ENCODE data around the gene ADCY5.
A peak's percentile ranks its signal among the peaks of the same experiment; 100 is the strongest.

The ADCY5 gene

GRCh38 chr3:123339302-123339701 lies 109.6 kb downstream of the ADCY5 start:
- no peak overlapping the region for H3K27ac ChIP-seq
- TF ChIP-seq CTCF (conservative IDR thresholded peaks at IDR 0.05) (no peak), ZFX (IDR thresholded peaks at IDR 0.05) (no peak)

GRCh38 chr3:123338620-123339061 lies 110.2 kb downstream of the ADCY5 start:
- no peak overlapping the region for H3K27ac ChIP-seq
- no peak for TF ChIP-seq ZFX (IDR thresholded peaks at IDR 0.05)
- TF ChIP-seq CTCF (conservative IDR thresholded peaks at IDR 0.05), result no peak

- H3K27ac ChIP-seq, result no peak overlapping the region
- no peak for TF ChIP-seq CTCF (conservative IDR thresholded peaks at IDR 0.05)
- TF ChIP-seq ZFX (IDR thresholded peaks at IDR 0.05), result no peak
These were observed 110.8 kb downstream of the ADCY5 start for GRCh38 chr3:123337948-123338619.

- no peak overlapping the region for H3K27ac ChIP-seq
- TF ChIP-seq CTCF (conservative IDR thresholded peaks at IDR 0.05) (no peak), ZFX (IDR thresholded peaks at IDR 0.05) (no peak)
These were observed 111.7 kb downstream of the ADCY5 start for GRCh38 chr3:123337226-123337625.

GRCh38 chr3:123336441-123336851 lies 112.4 kb downstream of the ADCY5 start:
- TF ChIP-seq CTCF (conservative IDR thresholded peaks at IDR 0.05), result no peak
- TF ChIP-seq ZFX (IDR thresholded peaks at IDR 0.05), result peak; percentile 14; the same call in 1 of the 2 replicates
- H3K27ac ChIP-seq, result no peak overlapping the region

GRCh38 chr3:123336001-123336400 lies 112.9 kb downstream of the ADCY5 start:
- TF ChIP-seq CTCF (conservative IDR thresholded peaks at IDR 0.05) (no peak), ZFX (IDR thresholded peaks at IDR 0.05) (no peak)
- H3K27ac ChIP-seq, result no peak overlapping the region

GRCh38 chr3:123335007-123335670 lies 113.8 kb downstream of the ADCY5 start:
- no peak for TF ChIP-seq CTCF (conservative IDR thresholded peaks at IDR 0.05)
- TF ChIP-seq ZFX (IDR thresholded peaks at IDR 0.05), result no peak
- no peak overlapping the region for H3K27ac ChIP-seq
